Kidney (tissue), 14 donors: ENCODE results near the gene DHH. TPM values are rescaled to one million over a fixed set of nuclear protein-coding genes. Genes with fewer than 3 reads are reported as not detected.

Source experiments
- DNase-seq, 5 donors: peaks; one replicate each; pipeline ENCODE4 v3.0.0-alpha.2; 2013 to 2020
- FAIRE-seq: peaks from 2 replicates; lab custom pipeline; 2012; peaks lifted over from hg19 to GRCh38; lab: Jason Lieb, UNC
- H3K27ac ChIP-seq, 2 donors: one replicate each; pipeline ENCODE4 v1.7.0; 2013; ENCODE audit warnings: low read depth in 2 of 2, low read length in 2 of 2, inconsistent platforms in 1 of 2
- H3K27me3 ChIP-seq: one replicate; pipeline ENCODE4 v1.7.1; 2013; ENCODE audit warnings: low read length, inconsistent platforms; ENCODE audit not compliant: control insufficient read depth, insufficient read depth
- H3K36me3 ChIP-seq, 3 donors: one replicate each; pipeline versions ENCODE4 v1.7.0 to v1.7.1; 2013; ENCODE audit warnings: low read length in 3 of 3, control low read depth in 1 of 3, inconsistent platforms in 1 of 3; ENCODE audit not compliant: insufficient read depth in 3 of 3, control insufficient read depth in 2 of 3
- H3K4me1 ChIP-seq, 3 donors: one replicate each; pipeline versions ENCODE4 v1.7.0 to v1.7.1; 2013; ENCODE audit warnings: low read length in 3 of 3, inconsistent platforms in 1 of 3, low read depth in 1 of 3; ENCODE audit not compliant: control insufficient read depth in 2 of 3, insufficient read depth in 2 of 3
- H3K4me3 ChIP-seq, 3 donors: one replicate each; pipeline versions ENCODE4 v1.7.0 to v1.8.1; 2013; ENCODE audit warnings: low read length in 3 of 3, control low read depth in 1 of 3, inconsistent platforms in 1 of 3
- H3K9ac ChIP-seq, 3 donors: one replicate each; pipeline versions ENCODE4 v1.7.0 to v1.7.1; 2013; ENCODE audit warnings: low read length in 3 of 3, control low read depth in 1 of 3, inconsistent platforms in 1 of 3
- H3K9me3 ChIP-seq, 3 donors: one replicate each; pipeline versions ENCODE4 v1.7.0 to v1.7.1; 2013; ENCODE audit warnings: low read length in 3 of 3, control low read depth in 1 of 3, inconsistent platforms in 1 of 3; ENCODE audit not compliant: control insufficient read depth in 2 of 3, insufficient read depth in 1 of 3
- intact Hi-C: fragments of 100-400 bp; cut with DNase I; formaldehyde crosslinking; loops from one replicate; pipeline ENCODE4 v1.11.1; 2022
- polyA plus RNA-seq: library from polyadenylated mRNA; stranded (reverse); fragments of 350-450 nt; fragmentation: Illumina TruSeq; extraction: RNeasy Lipid Tissue Mini Kit (QIAGEN cat#74804); gene quantifications from one replicate; pipeline ENCODE4 v1.2.3, GENCODE V29; 2014; ENCODE audit warnings: low read depth, low replicate concordance; ENCODE audit not compliant: insufficient read depth
- total RNA-seq: library from RNA; stranded (reverse); fragmentation: NEBNext Ultra II Directional; extraction: Animal tissue kit (Norgen Biotek cat#: 25700); gene quantifications from one replicate; pipeline ENCODE4 v1.2.1, GENCODE V29; 2021
- TF ChIP-seq, protein P1 (sequence below): IDR thresholded peaks from 3 replicates; pipeline ENCODE4 v1.5.1; 2012; ENCODE audit warnings: mild to moderate bottlenecking, moderate library complexity, borderline replicate concordance; ENCODE audit not compliant: insufficient read depth; ENCODE audit errors: extremely low read depth
- donor health status: control.
- donor health status: control.
- donor health status: control.
- donor health status: control.
- donor health status: control.
- donor health status: DM: yes; HTN: yes; CAD: no.
- donor health status: Normal renal cell carcinoma (clear cell type).

DHH gene
- total and polyA plus RNA-seq, 2 donors from 2014 or later, result 0.54 to 1.6 TPM

DNA sequence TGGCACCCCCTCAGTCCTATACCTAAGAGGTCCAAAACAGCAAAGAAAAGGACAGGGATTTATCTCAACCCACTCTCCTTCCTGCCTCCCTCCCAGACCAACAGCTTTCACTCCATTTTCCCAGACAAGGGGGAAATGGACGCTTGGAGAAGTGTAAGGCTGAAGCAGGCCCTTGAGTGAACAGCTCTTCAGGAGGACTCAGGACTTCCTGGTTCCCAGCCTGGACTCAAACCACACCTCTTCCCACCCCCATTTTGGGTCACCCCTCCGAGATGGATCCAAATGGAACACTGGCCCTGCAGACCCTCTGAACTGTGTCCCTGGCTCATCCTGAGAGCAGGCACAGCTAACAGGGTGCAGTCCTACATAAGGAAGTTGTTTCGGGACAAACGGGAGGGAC lies 36.7 kb downstream of the DHH start:
- H3K9ac ChIP-seq, result peak overlapping the region; percentile 24 to 85 (median 74)
- H3K4me1 ChIP-seq, result peaks cover 3 to 40% (median 28%) of the 10 kb centered on the region in 3 donors
- intact Hi-C loops, result no loop called here
- FAIRE-seq (no peak), DNase-seq (no peak)
- peak overlapping the region; percentile 68 to 96 (median 70) for H3K4me3 ChIP-seq
- peak overlapping the region; percentile 5 to 27 for H3K27ac ChIP-seq
- peaks cover 0 to 20% (median 14%) of the 10 kb centered on the region in 3 donors for H3K36me3 ChIP-seq
- no peaks in the 10 kb centered on the region for H3K9me3 ChIP-seq
- TF ChIP-seq, protein P1, sequence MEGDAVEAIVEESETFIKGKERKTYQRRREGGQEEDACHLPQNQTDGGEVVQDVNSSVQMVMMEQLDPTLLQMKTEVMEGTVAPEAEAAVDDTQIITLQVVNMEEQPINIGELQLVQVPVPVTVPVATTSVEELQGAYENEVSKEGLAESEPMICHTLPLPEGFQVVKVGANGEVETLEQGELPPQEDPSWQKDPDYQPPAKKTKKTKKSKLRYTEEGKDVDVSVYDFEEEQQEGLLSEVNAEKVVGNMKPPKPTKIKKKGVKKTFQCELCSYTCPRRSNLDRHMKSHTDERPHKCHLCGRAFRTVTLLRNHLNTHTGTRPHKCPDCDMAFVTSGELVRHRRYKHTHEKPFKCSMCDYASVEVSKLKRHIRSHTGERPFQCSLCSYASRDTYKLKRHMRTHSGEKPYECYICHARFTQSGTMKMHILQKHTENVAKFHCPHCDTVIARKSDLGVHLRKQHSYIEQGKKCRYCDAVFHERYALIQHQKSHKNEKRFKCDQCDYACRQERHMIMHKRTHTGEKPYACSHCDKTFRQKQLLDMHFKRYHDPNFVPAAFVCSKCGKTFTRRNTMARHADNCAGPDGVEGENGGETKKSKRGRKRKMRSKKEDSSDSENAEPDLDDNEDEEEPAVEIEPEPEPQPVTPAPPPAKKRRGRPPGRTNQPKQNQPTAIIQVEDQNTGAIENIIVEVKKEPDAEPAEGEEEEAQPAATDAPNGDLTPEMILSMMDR, result no peak
- no peaks in the 10 kb centered on the region for H3K27me3 ChIP-seq

DNA sequence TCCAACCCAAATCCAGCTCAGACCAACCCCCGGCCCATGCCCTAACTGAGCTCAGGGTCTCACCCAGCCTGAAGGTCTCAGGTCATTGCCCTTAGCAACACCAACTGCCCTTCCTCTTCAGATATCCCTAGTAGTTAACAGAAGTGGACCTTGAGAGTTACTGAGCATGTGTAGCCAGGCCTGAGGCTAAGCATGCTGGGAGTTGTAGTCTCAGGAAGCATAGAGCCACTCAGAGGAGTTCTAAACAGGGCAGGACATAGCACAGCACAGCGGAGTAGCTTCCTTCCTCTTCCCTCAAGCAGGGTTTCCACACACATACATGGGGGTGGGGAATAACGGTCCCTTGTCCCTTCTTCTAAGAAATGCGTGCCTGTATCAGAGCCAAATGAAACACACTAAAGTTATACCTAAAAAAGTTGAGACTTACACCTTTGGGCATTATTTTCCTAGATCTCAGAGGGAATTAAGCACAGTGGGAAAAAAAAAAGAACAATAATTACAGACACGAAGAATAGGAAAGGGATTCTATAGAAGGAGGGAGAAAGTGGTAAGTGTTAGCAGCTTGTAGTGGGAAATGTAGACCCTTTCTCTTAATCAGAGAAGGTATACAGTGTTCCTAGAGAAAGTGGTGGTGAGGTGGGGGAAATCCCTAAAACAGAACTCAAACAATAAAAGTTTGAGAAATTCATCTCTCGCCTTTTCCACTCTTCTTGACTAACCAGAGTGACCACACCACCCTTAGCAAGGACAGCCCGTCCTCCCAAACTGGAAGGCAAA lies 38.4 kb downstream of the DHH start:
- peaks cover 3 to 37% (median 28%) of the 10 kb centered on the region in 3 donors for H3K4me1 ChIP-seq
- TF ChIP-seq, protein P1, result no peak
- DNase-seq (peak in 4 of 5 donors; percentile 43 to 77 (median 49)), FAIRE-seq (no peak)
- no peak overlapping the region for H3K27ac ChIP-seq
- H3K36me3 ChIP-seq, result peaks cover 0 to 26% (median 23%) of the 10 kb centered on the region in 3 donors
- H3K9me3 ChIP-seq, result no peaks in the 10 kb centered on the region
- no peaks in the 10 kb centered on the region for H3K27me3 ChIP-seq
- peak overlapping the region in 1 of 3 donors; percentile 27 for H3K9ac ChIP-seq
- intact Hi-C loops, result no loop called here
- peak overlapping the region in 1 of 3 donors; percentile 96 for H3K4me3 ChIP-seq

DNA sequence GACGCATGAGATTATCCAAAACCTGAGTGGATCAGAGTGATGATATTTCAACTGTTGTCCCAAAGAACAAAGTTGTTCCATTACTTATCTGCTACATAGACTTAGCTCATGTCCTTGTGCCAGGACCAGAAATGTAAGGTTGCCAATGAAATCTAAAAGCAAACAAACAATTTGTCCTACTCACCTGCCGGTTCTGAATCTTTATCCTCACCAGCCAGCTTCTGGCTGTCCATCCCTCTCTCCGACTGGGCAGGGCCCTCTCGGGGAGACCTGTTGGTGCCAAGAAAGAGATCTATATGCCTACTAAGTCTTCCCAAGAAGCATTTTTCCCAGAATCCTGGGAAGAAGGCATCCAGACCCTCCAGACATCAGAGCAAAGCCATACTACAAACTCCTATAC lies 39.5 kb downstream of the DHH start:
- Histone ChIP-seq H3K4me1 (peaks cover 3 to 36% (median 28%) of the 10 kb centered on the region in 3 donors), H3K27me3 (no peaks in the 10 kb centered on the region), H3K27ac (no peak overlapping the region), H3K9ac (no peak overlapping the region), H3K9me3 (no peaks in the 10 kb centered on the region), H3K36me3 (peaks cover 0 to 33% (median 30%) of the 10 kb centered on the region in 3 donors), H3K4me3 (no peak overlapping the region)
- no peak for DNase-seq
- intact Hi-C loops, result no loop called here
- TF ChIP-seq, protein P1, result no peak
- no peak for FAIRE-seq
